IPS-NIHi11 (cell line): Measurements from ENCODE around the gene LHB.

Source experiments
- DNase-seq: peaks from one replicate; pipeline ENCODE4 v3.0.0; 2012; ENCODE audit warnings: mixed read lengths, low spot score

LHB gene

GRCh38 chr19:49010453-49010852 is 6.4 kb downstream of the LHB start:
- DNase-seq: no peak

- no peak for DNase-seq
These were observed 7.1 kb downstream of the LHB start for GRCh38 chr19:49009828-49010227.

DNA sequence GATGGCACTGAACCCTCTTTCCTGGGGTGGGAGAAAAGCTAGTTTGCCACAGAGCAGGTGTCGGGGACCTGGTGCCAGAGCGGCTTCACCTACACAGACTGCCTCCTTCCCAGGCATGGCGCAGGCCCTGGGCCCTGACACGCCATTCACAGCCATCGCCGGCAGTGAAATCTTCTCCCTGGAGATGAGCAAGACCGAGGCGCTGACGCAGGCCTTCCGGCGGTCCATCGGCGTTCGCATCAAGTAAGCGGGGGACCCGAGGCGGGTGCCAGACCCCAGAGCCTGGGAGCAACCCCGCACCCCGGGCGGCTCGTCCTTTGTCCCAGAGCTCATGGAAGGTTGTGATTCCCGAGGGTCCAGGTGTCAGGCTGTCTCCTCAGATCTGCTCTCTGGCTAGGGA is 10.0 kb downstream of the LHB start:
- DNase-seq: no peak

- no peak for DNase-seq
These were observed 11.8 kb downstream of the LHB start for GRCh38 chr19:49004964-49005614.

DNA sequence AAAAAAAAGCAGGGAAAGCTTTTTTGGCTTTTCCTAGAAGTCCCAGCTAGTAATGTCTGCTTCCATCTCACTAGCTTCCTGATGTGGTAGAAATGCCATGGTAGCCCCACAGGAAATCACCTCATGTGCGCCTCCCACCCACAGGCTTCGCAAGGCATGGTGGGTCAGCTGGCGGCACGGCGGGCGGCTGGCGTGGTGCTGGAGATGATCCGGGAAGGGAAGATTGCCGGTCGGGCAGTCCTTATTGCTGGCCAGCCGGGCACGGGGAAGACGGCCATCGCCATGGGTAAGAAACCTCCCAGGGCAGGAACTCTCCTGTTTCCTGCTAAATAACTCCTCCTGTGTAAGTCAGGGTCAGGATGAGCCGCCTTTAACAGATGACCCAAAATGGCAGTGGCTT is 12.8 kb downstream of the LHB start:
- DNase-seq: no peak

- DNase-seq: peak; percentile 78
These were observed 17.2 kb downstream of the LHB start for GRCh38 chr19:48999481-49000325.

GRCh38 chr19:48997972-48998371 is 18.9 kb downstream of the LHB start:
- peak; percentile 73 for DNase-seq

- DNase-seq: no peak
These were observed 22.9 kb downstream of the LHB start for GRCh38 chr19:48994035-48994386.

DNA sequence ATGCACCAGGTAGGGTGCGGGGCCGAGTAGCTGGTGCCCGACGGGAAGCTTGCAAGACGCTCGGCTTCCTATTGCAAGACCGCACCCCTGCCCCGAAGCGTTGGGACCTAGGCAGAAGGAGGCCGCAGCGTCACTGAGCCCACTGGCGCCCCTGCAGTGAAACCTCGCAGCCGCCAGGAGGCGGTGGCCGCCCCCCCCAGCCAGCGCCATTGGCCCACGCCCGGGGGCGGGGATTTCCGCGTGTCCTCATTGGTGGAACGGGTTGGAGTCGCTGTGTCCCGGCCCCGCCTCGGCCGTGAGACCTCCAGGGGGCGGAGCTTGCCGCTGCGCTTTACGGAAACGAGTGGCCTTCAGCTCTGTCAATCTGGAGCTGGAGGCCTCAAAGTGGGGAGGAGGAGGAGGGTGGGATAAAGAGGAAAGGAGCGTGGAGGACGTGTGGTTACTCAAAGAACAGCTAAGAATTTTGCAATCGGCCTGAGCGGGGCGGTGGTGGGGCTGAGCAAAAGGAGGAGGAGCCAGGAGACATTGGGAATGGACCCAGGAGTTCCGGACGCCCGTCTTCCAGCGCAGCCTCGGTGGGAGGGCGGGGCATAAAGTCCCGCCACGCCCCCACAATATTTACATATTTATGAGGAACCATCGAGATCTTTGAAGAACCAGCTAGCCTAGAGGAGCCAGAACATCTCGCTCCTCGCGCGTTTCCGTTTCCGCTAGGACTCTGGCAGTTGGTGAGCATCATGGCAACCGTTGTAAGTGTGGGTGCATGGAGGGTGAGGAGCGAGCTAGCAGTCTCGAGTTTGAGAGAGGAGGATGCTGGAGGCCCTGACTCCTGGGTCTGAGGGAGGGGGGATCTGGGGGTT is 23.5 kb downstream of the LHB start, which contains the start of the genes GYS1 and RUVBL2:
TSS of gene GYS1 (minus strand) at position 135 of the 860 bp plus-strand sequence. CDS start 197 bp downstream, outside the sequence.
TSS of gene RUVBL2 (plus strand) at position 713 of the 860 bp plus-strand sequence. CDS start at position 738, 25 bp downstream.
- DNase-seq: peak; percentile 99

DNA sequence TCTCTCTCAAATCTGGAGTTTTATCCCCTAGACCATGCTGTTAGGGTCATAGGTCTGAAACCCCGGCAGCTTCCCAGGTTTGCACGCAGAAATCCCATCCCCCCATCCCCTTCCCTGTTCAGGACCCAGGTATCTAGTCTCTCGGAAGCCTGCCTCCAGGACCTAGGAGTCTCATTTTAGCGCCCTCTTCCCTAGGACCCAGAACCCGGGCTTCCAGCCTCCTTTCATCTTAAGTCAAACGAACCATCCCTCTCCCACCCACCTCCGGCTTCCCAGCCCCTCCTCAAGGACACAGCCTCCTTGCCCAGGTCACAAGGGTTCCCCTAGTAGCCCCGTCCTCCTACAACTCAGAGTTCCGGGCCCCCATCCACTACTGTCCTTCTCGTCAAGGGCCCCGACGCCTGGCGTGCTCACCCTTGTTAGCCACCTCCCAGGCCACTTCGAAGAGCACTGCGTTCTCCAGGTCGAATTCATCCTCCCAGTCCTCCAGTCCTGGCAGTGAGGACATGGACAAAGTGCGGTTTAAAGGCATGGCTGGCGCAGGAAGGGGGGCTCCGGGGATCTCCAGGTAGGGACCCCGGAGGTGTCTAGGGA is 24.2 kb downstream of the LHB start:
- DNase-seq: no peak

GRCh38 chr19:48991873-48992580 is 24.9 kb downstream of the LHB start:
- DNase-seq: peak; percentile 71

- no peak for DNase-seq
These were observed 25.8 kb downstream of the LHB start for GRCh38 chr19:48991011-48991609.

- no peak for DNase-seq
These were observed 26.5 kb downstream of the LHB start for GRCh38 chr19:48990400-48990799.

DNA sequence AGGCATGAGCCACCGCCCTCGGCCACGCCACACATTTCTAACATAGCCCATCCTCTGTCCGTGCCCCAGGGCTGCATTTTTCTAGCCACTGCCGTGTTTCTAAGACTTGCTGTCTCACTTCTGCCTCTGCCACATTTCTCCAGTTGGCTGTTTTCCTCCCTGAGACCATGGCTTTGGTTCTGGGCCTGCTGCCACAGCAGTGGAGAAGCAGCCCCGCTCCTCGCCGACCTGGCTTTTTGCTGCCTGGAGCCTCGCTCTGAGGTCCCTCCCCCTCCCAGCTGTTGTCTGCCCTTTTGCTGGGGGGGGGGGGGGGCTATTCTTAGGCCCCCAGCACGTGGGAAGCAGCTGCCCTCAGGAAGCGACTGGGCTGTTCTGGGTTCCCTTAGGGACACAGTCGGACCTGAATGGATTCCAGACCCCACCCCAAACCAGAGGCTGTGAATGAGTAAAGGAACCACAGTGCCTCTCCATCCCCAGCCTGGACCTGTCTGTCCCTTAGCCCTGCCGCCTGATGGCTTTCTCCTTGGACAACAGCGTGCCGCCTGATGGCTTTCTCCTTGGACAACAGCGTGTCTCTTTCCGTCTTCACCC is 27.1 kb downstream of the LHB start:
- DNase-seq: no peak

DNA sequence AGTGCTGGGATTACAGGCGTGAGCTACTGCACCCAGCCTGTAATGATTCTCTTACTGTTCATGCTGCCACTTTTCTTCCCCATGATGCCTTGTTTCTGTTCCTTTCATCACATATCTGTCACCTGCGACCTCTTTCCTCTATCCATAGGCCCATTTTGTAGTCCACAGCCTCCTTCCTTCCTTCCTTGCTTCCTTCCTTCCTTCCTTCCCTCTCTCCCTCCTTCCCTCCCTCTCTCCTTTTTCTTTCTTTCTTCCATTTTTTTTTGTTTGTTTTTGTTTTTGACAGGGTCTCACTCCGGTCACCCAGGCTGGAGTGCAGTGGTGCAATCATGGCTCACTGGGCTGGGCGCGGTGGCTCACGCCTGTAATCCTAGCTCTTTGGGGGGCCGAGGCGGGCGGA is 28.0 kb downstream of the LHB start:
- no peak for DNase-seq

DNA sequence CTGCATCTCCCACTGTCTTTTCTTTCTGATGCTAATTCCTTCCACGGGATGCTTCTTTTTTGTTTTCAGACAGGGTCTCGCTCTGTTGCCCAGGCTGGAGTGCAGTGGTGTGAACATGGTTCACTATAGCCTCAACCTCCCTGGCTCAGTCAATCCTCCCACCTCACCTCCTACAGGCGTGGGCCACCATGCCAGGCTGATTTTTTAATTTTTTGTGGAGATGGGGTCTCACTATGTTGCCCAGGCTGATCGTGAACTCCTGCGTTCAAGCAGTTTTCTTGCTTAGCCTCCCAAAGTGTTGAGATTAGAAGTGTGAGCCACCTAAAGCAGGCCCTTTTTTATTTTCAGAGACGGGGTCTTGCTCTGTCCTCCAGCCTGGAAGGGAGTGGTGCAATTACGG is 28.6 kb downstream of the LHB start:
- DNase-seq: no peak

DNA sequence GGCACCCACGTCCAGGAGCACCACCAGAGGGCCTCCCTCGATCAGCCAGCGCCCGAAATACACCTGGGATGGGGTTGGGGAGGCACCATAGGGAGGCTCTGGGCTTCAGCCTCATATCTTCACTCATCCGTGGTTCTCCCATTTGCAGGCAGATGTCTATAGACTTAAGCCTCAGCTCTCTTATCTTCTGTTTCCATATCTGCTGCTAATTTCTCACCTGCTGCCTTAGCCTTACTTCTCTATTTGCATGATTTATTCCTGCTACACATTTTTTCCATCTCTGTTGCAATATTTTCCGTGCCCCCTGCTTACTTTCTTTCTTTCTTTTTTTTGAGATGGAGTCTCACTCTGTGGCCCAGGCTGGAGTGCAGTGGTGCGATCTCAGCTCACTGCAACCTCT is 29.6 kb downstream of the LHB start:
- DNase-seq: no peak

DNA sequence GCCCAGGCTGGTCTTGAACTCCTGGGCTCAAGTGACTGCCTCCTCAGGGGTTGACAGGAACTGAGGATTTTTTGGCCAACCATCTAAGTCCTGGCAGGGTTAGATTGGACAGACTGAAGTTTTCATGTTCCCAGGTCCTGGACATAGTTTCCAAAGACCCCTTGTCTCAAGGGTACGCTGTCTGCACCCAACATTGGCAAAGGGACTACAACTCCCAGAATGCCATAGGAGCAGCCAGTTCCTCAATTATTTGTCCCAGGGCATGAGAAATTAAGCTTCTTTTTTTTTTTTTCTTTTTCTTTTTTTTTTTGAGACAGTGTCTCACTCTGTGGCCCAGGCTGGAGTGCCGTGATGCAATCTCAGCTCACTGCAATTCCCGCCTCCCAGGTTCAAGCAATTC is 30.7 kb downstream of the LHB start:
- DNase-seq: no peak

DNA sequence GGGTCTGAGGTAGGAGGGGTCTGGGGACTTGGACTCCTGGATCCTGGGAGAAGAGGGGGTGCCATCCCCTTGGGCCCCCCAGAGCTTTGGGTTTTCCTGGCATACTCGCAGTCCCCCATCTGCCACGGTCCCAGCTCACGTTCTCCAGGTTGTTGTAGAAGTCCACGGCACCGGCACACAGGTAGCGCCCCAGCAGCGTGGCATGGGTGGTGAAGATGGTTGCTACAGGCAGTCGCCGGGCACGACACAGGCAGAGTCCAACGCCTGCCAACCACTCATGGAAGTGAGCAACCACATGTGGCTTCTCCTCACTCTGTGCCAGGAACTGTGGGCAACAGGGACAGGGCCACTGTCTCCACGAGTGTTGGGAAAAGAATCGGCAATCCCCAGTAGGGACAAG is 31.2 kb downstream of the LHB start:
- DNase-seq: no peak

DNA sequence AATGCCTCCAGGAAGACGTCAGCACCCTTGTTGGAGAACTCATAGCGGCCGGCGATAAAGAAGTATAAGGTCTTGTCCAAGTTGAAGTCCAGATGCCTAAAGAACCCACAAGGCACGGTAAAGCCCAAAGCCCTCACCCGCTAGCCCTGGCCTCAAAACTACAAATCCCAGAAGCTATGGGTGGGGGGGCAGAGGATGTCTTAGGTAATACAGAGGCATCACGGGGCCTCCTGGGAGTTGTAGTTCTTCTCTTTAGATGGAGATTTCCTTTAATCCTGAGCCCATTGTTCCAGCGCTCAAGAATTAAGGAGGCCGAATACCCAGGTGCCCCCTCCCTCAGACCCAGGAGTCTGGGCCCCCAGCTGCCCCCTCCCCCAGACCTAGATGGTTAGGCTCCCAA is 34.6 kb downstream of the LHB start:
- no peak for DNase-seq

DNA sequence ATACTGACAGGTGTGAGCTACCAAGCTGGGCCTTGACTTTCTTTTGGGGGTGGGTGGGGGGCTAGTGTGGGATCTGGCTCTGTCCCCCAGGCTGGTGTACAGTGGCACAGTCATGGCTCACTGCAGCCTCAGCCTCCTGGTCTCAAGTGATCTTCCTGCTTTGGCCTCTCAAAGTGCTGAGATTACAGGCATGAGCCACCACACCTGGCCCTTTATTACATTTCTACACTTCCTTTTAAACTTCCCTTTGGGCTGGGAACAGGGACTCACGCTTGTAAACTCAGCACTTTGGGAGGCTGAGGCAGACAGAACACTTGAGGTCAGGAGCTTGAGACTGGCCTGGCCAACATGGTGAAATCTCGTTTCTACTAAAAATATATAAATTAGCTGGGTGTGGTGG is 39.8 kb downstream of the LHB start:
- DNase-seq: no peak
